GM12875 (cell line): Measurements from ENCODE around the gene PRR9.
A peak's percentile ranks its signal among the peaks of the same experiment; 100 is the strongest.
"Not testable (repeated sequence)": the region's sequence is repeated elsewhere in the genome, so short reads cannot be mapped to it uniquely, and the experiment has no call there.

Experiments
- H3K4me3 ChIP-seq: one replicate; pipeline ENCODE4 v1.5.1; 2011; ENCODE audit warnings: low read depth, low read length, control low read depth
- CTCF ChIP-seq: IDR thresholded peaks from 2 replicates; pipeline ENCODE4 v1.5.1; 2011; ENCODE audit warnings: low read depth, mild to moderate bottlenecking, control low read depth, inconsistent platforms, low read length, moderate library complexity, borderline replicate concordance; ENCODE audit not compliant: insufficient read depth

Gene PRR9

GRCh38 chr1:153217212-153217611, at the start of gene PRR9:
TSS of gene PRR9 (plus strand) at chr1:153217584. CDS start at chr1:153218145, 561 bp downstream.
- no peak within 1 kb of the TSS for H3K4me3 ChIP-seq
- no peak for TF ChIP-seq CTCF

- H3K4me3 ChIP-seq = no peak overlapping the region
- TF ChIP-seq CTCF = no peak
Measured at GRCh38 chr1:153168686-153169085, 48.7 kb upstream of the PRR9 start.

GRCh38 chr1:153174624-153175023, 42.8 kb upstream of the PRR9 start:
- TF ChIP-seq CTCF = no peak
- H3K4me3 ChIP-seq = no peak overlapping the region

- TF ChIP-seq CTCF = no peak
Measured at GRCh38 chr1:153178922-153179321, 38.5 kb upstream of the PRR9 start.

GRCh38 chr1:153180556-153180955, 36.8 kb upstream of the PRR9 start:
- no peak overlapping the region for H3K4me3 ChIP-seq

More at GRCh38 chr1:153178922-153179321, 38.5 kb upstream of the PRR9 start:
- no peak overlapping the region for H3K4me3 ChIP-seq

GRCh38 chr1:153188301-153188700, 29.1 kb upstream of the PRR9 start:
- H3K4me3 ChIP-seq = not testable (repeated sequence)

More at GRCh38 chr1:153180556-153180955, 36.8 kb upstream of the PRR9 start:
- no peak for TF ChIP-seq CTCF

- H3K4me3 ChIP-seq = no peak overlapping the region
- TF ChIP-seq CTCF = peak; percentile 22; the same call in 1 of the 2 replicates
Measured at GRCh38 chr1:153190373-153190772, 27.0 kb upstream of the PRR9 start.

- no peak overlapping the region for H3K4me3 ChIP-seq
- peak; percentile 52; the same call in 1 of the 2 replicates for TF ChIP-seq CTCF
Measured at GRCh38 chr1:153192697-153193096, 24.7 kb upstream of the PRR9 start.
